CD4-positive, alpha-beta T cell treated with Interleukin-15 for 1 hour (primary cell): ENCODE data around the gene PPP1R7.

Experiments used
- DNase-seq: peaks from one replicate; pipeline ENCODE4 v3.0.0-alpha.2; 2020

Gene PPP1R7

GRCh38 chr2:241141214-241141770 is 9.0 kb upstream of the PPP1R7 start:
- DNase-seq: no peak

GRCh38 chr2:241142063-241142462 is 8.2 kb upstream of the PPP1R7 start:
- no peak for DNase-seq

- DNase-seq: no peak
Measured at GRCh38 chr2:241142593-241142992, 7.7 kb upstream of the PPP1R7 start.

GRCh38 chr2:241146286-241146685 is 4.0 kb upstream of the PPP1R7 start:
- no peak for DNase-seq

- no peak for DNase-seq
Measured at GRCh38 chr2:241147336-241147735, 2.9 kb upstream of the PPP1R7 start.

- no peak for DNase-seq
Measured at GRCh38 chr2:241148239-241148638, 2.0 kb upstream of the PPP1R7 start.

- peak; percentile 93 for DNase-seq
Measured at GRCh38 chr2:241148891-241149674, 1.2 kb upstream of the PPP1R7 start, which contains the start of gene PASK. PASK (minus strand) TSS chr2:241149472; CDS start chr2:241143032, 6,440 bp downstream.

- no peak for DNase-seq
Measured at GRCh38 chr2:241149675-241149924, 667 bp upstream of the PPP1R7 start.

- DNase-seq: no peak
Measured at GRCh38 chr2:241150660-241151530, 628 bp downstream of the PPP1R7 start.

GRCh38 chr2:241151934-241152660 is 1.8 kb downstream of the PPP1R7 start:
- DNase-seq: no peak

- no peak for DNase-seq
Measured at GRCh38 chr2:241153616-241154015, 3.3 kb downstream of the PPP1R7 start.

- DNase-seq: no peak
Measured at GRCh38 chr2:241154915-241155314, 4.6 kb downstream of the PPP1R7 start.

GRCh38 chr2:241155936-241156335 is 5.7 kb downstream of the PPP1R7 start:
- no peak for DNase-seq

GRCh38 chr2:241156971-241157441 is 6.7 kb downstream of the PPP1R7 start:
- no peak for DNase-seq

- DNase-seq: no peak
Measured at GRCh38 chr2:241157841-241158545, 7.7 kb downstream of the PPP1R7 start.

GRCh38 chr2:241158546-241158900 is 8.3 kb downstream of the PPP1R7 start:
- no peak for DNase-seq

- no peak for DNase-seq
Measured at GRCh38 chr2:241159116-241159515, 8.8 kb downstream of the PPP1R7 start.

- DNase-seq: no peak
Measured at GRCh38 chr2:241160318-241160717, 10.1 kb downstream of the PPP1R7 start.

GRCh38 chr2:241161646-241162281 is 11.5 kb downstream of the PPP1R7 start:
- DNase-seq: no peak

GRCh38 chr2:241163601-241164118 is 13.4 kb downstream of the PPP1R7 start:
- no peak for DNase-seq

- no peak for DNase-seq
Measured at GRCh38 chr2:241168366-241168765, 18.1 kb downstream of the PPP1R7 start.

GRCh38 chr2:241173557-241173956 is 23.3 kb downstream of the PPP1R7 start:
- DNase-seq: no peak
